ENCODE data around the gene MAP4K4.

The MAP4K4 gene

DNA sequence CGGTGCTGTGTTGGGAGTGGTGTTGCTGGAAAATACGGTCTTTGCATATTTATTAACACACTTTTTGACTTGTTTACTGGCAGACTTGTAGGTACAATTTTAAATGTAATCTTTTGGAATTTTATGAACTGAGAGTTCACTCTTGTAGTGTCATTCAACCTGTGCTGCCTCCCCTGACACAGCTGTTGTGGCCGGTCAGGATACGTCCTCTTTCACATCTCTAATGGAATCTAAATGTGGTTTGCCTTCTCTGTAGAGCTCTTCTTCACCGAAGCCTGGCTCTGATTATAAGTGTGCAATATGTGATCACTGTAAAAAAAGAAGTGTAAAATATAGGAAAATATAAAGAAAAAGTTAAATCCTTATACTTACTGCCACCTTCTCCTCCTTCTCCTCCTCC lies 94.7 kb downstream of the MAP4K4 start:
- Histone ChIP-seq H2BK15ac (replicated peaks; ENCODE audit: low read depth) (no peak overlapping the region), H3K27me3 (ENCODE audit: insufficient read depth, low read length, poor library complexity) (no peaks in the 10 kb centered on the region), H2BK120ac (ENCODE audit: low read depth, low read length) (no peak overlapping the region), H4K5ac (ENCODE audit: low read length) (no peak overlapping the region), H3K23ac (ENCODE audit: low read length) (no peak overlapping the region), H3K9ac (ENCODE audit: low read length) (no peak overlapping the region), H2AK5ac (ENCODE audit: low read length) (no peak overlapping the region), H2BK5ac (ENCODE audit: low read length) (no peak overlapping the region), H3K79me1 (ENCODE audit: low read length) (peaks cover 26% of the 10 kb centered on the region), H3K18ac (ENCODE audit: low read length) (no peak overlapping the region), H3K56ac (ENCODE audit: low read length) (no peak overlapping the region), H3K4me3 (ENCODE audit: low read length) (no peak overlapping the region), H3K79me2 (ENCODE audit: control insufficient read depth, insufficient read depth, low read length) (peaks cover 39% of the 10 kb centered on the region), H3K27ac (ENCODE audit: low read depth, low read length) (no peak overlapping the region), H3K4ac (ENCODE audit: low read depth, low read length) (no peak overlapping the region), H3K4me2 (ENCODE audit: low read length) (no peak overlapping the region), H3K4me1 (ENCODE audit: control insufficient read depth, low read depth, low read length) (peaks cover 2% of the 10 kb centered on the region), H4K8ac (ENCODE audit: low read depth, low read length) (no peak overlapping the region), H3K36me3 (ENCODE audit: control insufficient read depth, insufficient read depth, low read length) (no peaks in the 10 kb centered on the region)
- no CpG with 5 or more reads among the region's 5 CpGs for WGBS (ENCODE audit: extremely low coverage, insufficient coverage, low lambda C conversion rate)
- DNase-seq: no peak

DNA sequence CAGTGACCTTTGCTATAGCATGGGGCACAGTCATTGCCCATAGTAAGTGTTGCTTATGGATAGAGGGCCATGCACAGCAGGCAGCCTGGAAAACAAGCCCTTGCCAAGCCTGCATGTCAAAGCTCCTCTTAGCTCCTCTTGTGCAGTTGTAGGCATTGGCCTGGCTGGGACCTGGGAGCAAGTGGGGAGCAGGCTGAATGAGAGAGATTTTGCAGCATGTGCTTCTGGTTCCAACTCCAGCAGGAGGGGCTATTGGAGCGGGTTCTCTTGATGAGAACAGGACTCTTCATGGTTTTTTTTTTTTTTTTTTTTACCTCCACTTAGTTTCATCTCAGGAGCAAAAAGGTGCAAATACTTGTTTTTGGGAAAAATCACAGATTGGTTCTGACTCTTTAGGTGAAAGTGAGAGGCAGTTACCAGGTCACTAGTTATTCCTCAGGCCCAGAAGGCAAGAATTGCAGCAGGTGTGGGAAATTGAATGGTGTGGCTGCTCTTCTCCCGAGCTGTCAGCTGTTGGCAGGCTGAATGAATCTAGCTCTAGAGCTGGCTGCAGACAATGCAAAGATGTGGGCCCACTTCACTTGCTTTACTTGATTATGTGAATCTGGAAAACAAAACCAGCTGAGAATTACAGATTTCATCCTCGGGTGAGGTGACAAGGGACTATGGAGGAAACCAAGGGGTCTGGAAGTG lies 95.9 kb downstream of the MAP4K4 start:
- Histone ChIP-seq H2BK15ac (replicated peaks; ENCODE audit: low read depth) (no peak overlapping the region), H3K56ac (ENCODE audit: low read length) (no peak overlapping the region), H3K79me2 (ENCODE audit: control insufficient read depth, insufficient read depth, low read length) (peaks cover 33% of the 10 kb centered on the region), H3K27me3 (ENCODE audit: insufficient read depth, low read length, poor library complexity) (no peaks in the 10 kb centered on the region), H4K5ac (ENCODE audit: low read length) (no peak overlapping the region), H3K4ac (ENCODE audit: low read depth, low read length) (no peak overlapping the region), H3K4me3 (ENCODE audit: low read length) (no peak overlapping the region), H2BK120ac (ENCODE audit: low read depth, low read length) (no peak overlapping the region), H3K23ac (ENCODE audit: low read length) (no peak overlapping the region), H3K36me3 (ENCODE audit: control insufficient read depth, insufficient read depth, low read length) (no peaks in the 10 kb centered on the region), H3K4me2 (ENCODE audit: low read length) (no peak overlapping the region), H3K79me1 (ENCODE audit: low read length) (peaks cover 22% of the 10 kb centered on the region), H3K9ac (ENCODE audit: low read length) (no peak overlapping the region), H2BK5ac (ENCODE audit: low read length) (no peak overlapping the region), H3K4me1 (ENCODE audit: control insufficient read depth, low read depth, low read length) (peaks cover 2% of the 10 kb centered on the region), H3K18ac (ENCODE audit: low read length) (no peak overlapping the region), H4K8ac (ENCODE audit: low read depth, low read length) (no peak overlapping the region), H3K27ac (ENCODE audit: low read depth, low read length) (no peak overlapping the region), H2AK5ac (ENCODE audit: low read length) (no peak overlapping the region)
- no CpG with 5 or more reads among the region's 3 CpGs for WGBS (ENCODE audit: extremely low coverage, insufficient coverage, low lambda C conversion rate)
- peak; percentile 83 for DNase-seq

DNA sequence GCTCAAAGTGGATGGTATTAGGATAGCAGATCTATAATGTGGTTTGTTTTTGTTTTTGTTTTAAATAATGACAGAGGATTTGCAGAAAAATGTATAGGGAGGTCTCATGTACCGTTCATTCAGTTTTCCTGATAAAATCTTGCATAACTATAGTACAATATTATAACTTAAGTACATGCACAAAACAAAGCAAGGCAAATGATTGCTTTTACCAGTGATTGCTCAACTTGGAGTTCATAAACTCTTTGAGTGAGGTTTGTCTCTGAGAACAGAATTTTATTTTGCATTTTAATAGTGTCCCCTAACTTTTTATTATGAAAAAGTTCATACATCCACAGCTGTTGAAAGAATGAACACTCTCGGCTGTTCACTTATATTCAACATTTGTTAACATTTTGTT lies 96.6 kb downstream of the MAP4K4 start:
- H3K18ac ChIP-seq (ENCODE audit: low read length): no peak overlapping the region
- no peak overlapping the region for H3K4ac ChIP-seq (ENCODE audit: low read depth, low read length)
- no peak overlapping the region for H3K23ac ChIP-seq (ENCODE audit: low read length)
- H3K4me3 ChIP-seq (ENCODE audit: low read length): no peak overlapping the region
- no peak overlapping the region for H2BK120ac ChIP-seq (ENCODE audit: low read depth, low read length)
- H3K56ac ChIP-seq (ENCODE audit: low read length): no peak overlapping the region
- no peak overlapping the region for H3K9ac ChIP-seq (ENCODE audit: low read length)
- no peak overlapping the region for H3K4me2 ChIP-seq (ENCODE audit: low read length)
- H2AK5ac ChIP-seq (ENCODE audit: low read length): no peak overlapping the region
- no peak overlapping the region for H2BK5ac ChIP-seq (ENCODE audit: low read length)
- H3K36me3 ChIP-seq (ENCODE audit: control insufficient read depth, insufficient read depth, low read length): no peaks in the 10 kb centered on the region
- no peak overlapping the region for H4K8ac ChIP-seq (ENCODE audit: low read depth, low read length)
- peaks cover 28% of the 10 kb centered on the region for H3K79me2 ChIP-seq (ENCODE audit: control insufficient read depth, insufficient read depth, low read length)
- DNase-seq: no peak
- H2BK15ac ChIP-seq (replicated peaks; ENCODE audit: low read depth): no peak overlapping the region
- H4K5ac ChIP-seq (ENCODE audit: low read length): no peak overlapping the region
- peaks cover 2% of the 10 kb centered on the region for H3K4me1 ChIP-seq (ENCODE audit: control insufficient read depth, low read depth, low read length)
- no peaks in the 10 kb centered on the region for H3K27me3 ChIP-seq (ENCODE audit: insufficient read depth, low read length, poor library complexity)
- no CpG with 5 or more reads among the region's 2 CpGs for WGBS (ENCODE audit: extremely low coverage, insufficient coverage, low lambda C conversion rate)
- H3K79me1 ChIP-seq (ENCODE audit: low read length): peaks cover 18% of the 10 kb centered on the region
- H3K27ac ChIP-seq (ENCODE audit: low read depth, low read length): no peak overlapping the region

DNA sequence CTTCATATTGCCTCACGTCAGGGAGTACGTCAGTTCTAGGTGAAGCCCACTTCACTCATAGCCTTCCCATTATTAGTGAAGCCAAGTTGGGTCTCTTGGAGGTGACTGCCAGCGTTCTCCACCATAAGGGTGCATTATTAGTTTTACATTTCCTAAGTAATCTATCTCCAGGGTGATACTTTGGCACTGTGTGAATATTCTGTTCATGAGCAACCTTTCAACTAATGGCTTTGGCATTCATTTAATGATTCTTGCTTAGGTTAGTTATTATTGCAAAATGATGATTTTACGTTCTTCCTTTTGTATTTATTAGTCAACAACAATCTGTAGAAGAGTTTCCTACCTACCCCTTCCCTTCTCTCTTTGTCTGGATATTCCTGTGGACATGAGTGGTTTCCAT lies 97.5 kb downstream of the MAP4K4 start:
- no peak overlapping the region for H3K4me3 ChIP-seq (ENCODE audit: low read length)
- no peak overlapping the region for H4K8ac ChIP-seq (ENCODE audit: low read depth, low read length)
- no peak overlapping the region for H3K23ac ChIP-seq (ENCODE audit: low read length)
- no peak overlapping the region for H2BK120ac ChIP-seq (ENCODE audit: low read depth, low read length)
- H3K18ac ChIP-seq (ENCODE audit: low read length): no peak overlapping the region
- no peak overlapping the region for H3K56ac ChIP-seq (ENCODE audit: low read length)
- no peak overlapping the region for H3K4ac ChIP-seq (ENCODE audit: low read depth, low read length)
- peaks cover 2% of the 10 kb centered on the region for H3K4me1 ChIP-seq (ENCODE audit: control insufficient read depth, low read depth, low read length)
- no peak overlapping the region for H2BK15ac ChIP-seq (replicated peaks; ENCODE audit: low read depth)
- H3K36me3 ChIP-seq (ENCODE audit: control insufficient read depth, insufficient read depth, low read length): no peaks in the 10 kb centered on the region
- no CpG with 5 or more reads among the region's 4 CpGs for WGBS (ENCODE audit: extremely low coverage, insufficient coverage, low lambda C conversion rate)
- no peak overlapping the region for H3K27ac ChIP-seq (ENCODE audit: low read depth, low read length)
- H3K27me3 ChIP-seq (ENCODE audit: insufficient read depth, low read length, poor library complexity): no peaks in the 10 kb centered on the region
- peaks cover 29% of the 10 kb centered on the region for H3K79me2 ChIP-seq (ENCODE audit: control insufficient read depth, insufficient read depth, low read length)
- H3K79me1 ChIP-seq (ENCODE audit: low read length): peaks cover 18% of the 10 kb centered on the region
- no peak overlapping the region for H2BK5ac ChIP-seq (ENCODE audit: low read length)
- DNase-seq: no peak
- no peak overlapping the region for H3K9ac ChIP-seq (ENCODE audit: low read length)
- no peak overlapping the region for H4K5ac ChIP-seq (ENCODE audit: low read length)
- no peak overlapping the region for H2AK5ac ChIP-seq (ENCODE audit: low read length)
- no peak overlapping the region for H3K4me2 ChIP-seq (ENCODE audit: low read length)

DNA sequence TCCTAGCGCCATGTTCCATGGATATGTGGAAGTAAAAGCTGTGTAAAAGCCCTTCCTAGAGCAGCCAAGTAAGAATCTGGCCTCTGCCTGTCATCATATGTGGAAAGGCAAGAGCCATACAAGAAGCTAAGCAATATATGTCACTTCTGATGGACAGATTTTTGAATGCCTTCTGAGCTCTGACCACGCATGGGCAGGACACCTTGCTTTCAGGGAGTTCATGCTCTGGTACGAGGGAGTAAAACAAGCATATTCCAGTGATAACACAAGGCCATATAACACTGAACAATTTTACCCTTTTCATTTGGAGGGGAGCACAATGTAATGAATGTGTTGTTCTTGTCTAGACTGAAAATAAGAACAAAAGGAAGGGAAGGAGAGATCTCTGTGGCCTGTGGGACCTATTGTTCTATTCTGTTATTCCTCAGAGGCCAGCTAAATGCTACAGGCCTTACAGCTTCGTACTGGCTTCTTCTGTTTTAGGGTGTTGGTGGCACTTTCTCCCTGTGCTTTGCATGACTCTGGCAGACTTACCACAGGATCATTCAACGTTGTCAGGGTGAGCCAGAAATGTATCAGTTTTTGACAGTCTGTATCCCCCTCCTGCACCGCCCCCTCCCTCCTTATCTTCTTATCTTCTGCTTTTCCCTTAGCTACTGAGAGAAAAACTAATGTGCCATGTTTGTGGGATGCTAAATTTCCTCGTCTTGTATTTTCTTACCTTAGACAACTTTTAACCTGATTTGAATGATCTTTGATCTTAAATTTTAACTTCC lies 99.5 kb downstream of the MAP4K4 start:
- H4K8ac ChIP-seq (ENCODE audit: low read depth, low read length): no peak overlapping the region
- DNase-seq: no peak
- H2BK15ac ChIP-seq (replicated peaks; ENCODE audit: low read depth): no peak overlapping the region
- no peak overlapping the region for H2BK120ac ChIP-seq (ENCODE audit: low read depth, low read length)
- peaks cover 2% of the 10 kb centered on the region for H3K4me1 ChIP-seq (ENCODE audit: control insufficient read depth, low read depth, low read length)
- no peaks in the 10 kb centered on the region for H3K36me3 ChIP-seq (ENCODE audit: control insufficient read depth, insufficient read depth, low read length)
- no peak overlapping the region for H2AK5ac ChIP-seq (ENCODE audit: low read length)
- no peak overlapping the region for H3K4me3 ChIP-seq (ENCODE audit: low read length)
- no peak overlapping the region for H3K18ac ChIP-seq (ENCODE audit: low read length)
- no peak overlapping the region for H3K9ac ChIP-seq (ENCODE audit: low read length)
- H3K4ac ChIP-seq (ENCODE audit: low read depth, low read length): no peak overlapping the region
- no peak overlapping the region for H3K4me2 ChIP-seq (ENCODE audit: low read length)
- no CpG with 5 or more reads among the region's 7 CpGs for WGBS (ENCODE audit: extremely low coverage, insufficient coverage, low lambda C conversion rate)
- H3K27ac ChIP-seq (ENCODE audit: low read depth, low read length): no peak overlapping the region
- peaks cover 23% of the 10 kb centered on the region for H3K79me1 ChIP-seq (ENCODE audit: low read length)
- peaks cover 36% of the 10 kb centered on the region for H3K79me2 ChIP-seq (ENCODE audit: control insufficient read depth, insufficient read depth, low read length)
- H4K5ac ChIP-seq (ENCODE audit: low read length): no peak overlapping the region
- no peak overlapping the region for H3K56ac ChIP-seq (ENCODE audit: low read length)
- H3K23ac ChIP-seq (ENCODE audit: low read length): no peak overlapping the region
- H2BK5ac ChIP-seq (ENCODE audit: low read length): no peak overlapping the region
- H3K27me3 ChIP-seq (ENCODE audit: insufficient read depth, low read length, poor library complexity): no peaks in the 10 kb centered on the region
